HCT116 (cell line): ENCODE data around the gene RGL4. TPM values are rescaled to one million over a fixed set of nuclear protein-coding genes. Genes with fewer than 3 reads are reported as not detected.

Experiments
- ATAC-seq: fragments of 200-7000 bp; cut with Tn5 transposase; 2 replicates; pipeline ENCODE4 v1.9.1; 2020; ENCODE audit warnings: mild to moderate bottlenecking, moderate library complexity
- BruUV-seq: library from RNA; stranded (reverse); fragments of 400-500 nt; replicated peaks from 2 replicates; lab custom pipeline; 2021; lab: Mats Ljungman, UMichigan
- CTCF ChIA-PET: fragments of 300-600 bp; sonication (Branson Sonifier 250); formaldehyde crosslinking; loops from one replicate; lab custom pipeline; 2021; ENCODE audit warnings: antibody characterized with exemption; lab: Charles Lee
- POLR2A ChIA-PET: fragments of 300-600, 350-600 bp; sonication (Branson Sonifier 250); formaldehyde crosslinking; loops from one replicate; lab custom pipeline; 2021; ENCODE audit warnings: antibody characterized with exemption; lab: Charles Lee
- RAD21 ChIA-PET, 2 experiments: fragments of 300-600 bp; sonication (Branson Sonifier 250); formaldehyde crosslinking; loops; one replicate each; lab custom pipeline; 2023; ENCODE audit warnings: low total read pairs in 2 of 2; ENCODE audit not compliant: uncharacterized antibody in 2 of 2, unreplicated experiment in 2 of 2, low non-redundant PET in 1 of 2; lab: Charles Lee
- DNase-seq: peaks from one replicate; pipeline ENCODE4 v3.0.0-alpha.2; 2010; ENCODE audit warnings: low read depth, low spot score
- H2AFZ ChIP-seq: fragments of 200-600 bp; shearing (Covaris generic), sonication (generic); 2 replicates; pipeline ENCODE4 v1.6.1; 2017; ENCODE audit warnings: low read depth, mixed run types, mixed read lengths, antibody characterized with exemption, low read length; ENCODE audit not compliant: poor library complexity, severe bottlenecking
- H3K27ac ChIP-seq: 2 replicates; pipeline ENCODE4 v1.5.1; 2012; ENCODE audit warnings: low read depth, low read length
- H3K27me3 ChIP-seq: fragments of 200-600 bp; sonication (generic); 2 replicates; pipeline ENCODE4 v1.6.1; 2016; ENCODE audit warnings: mixed run types, low read length, mixed read lengths; ENCODE audit not compliant: insufficient read depth
- H3K36me3 ChIP-seq, 2 experiments: fragments of 200-500 bp in 1 of 2; fragments of 200-600 bp in 1 of 2; sonication (Bioruptor generic) in 1 of 2; sonication (generic) in 1 of 2; 2 replicates each; pipeline versions ENCODE4 v1.5.1 to v1.6.1; 2014 to 2016; ENCODE audit warnings: low read length in 2 of 2, inconsistent platforms in 1 of 2, mixed read lengths in 1 of 2, mixed run types in 1 of 2; ENCODE audit not compliant: insufficient read depth in 2 of 2, control insufficient read depth in 1 of 2
- H3K4me1 ChIP-seq, 2 experiments: fragments of 200-600 bp in 1 of 2; sonication (generic) in 1 of 2; 2 replicates each; pipeline versions ENCODE4 v1.5.1 to v1.6.1; 2012 to 2017; ENCODE audit warnings: low read length in 2 of 2, inconsistent platforms in 1 of 2, mild to moderate bottlenecking in 1 of 2, mixed read lengths in 1 of 2, mixed run types in 1 of 2, moderate library complexity in 1 of 2; ENCODE audit not compliant: insufficient read depth in 2 of 2, control insufficient read depth in 1 of 2
- H3K4me2 ChIP-seq: fragments of 200-600 bp; sonication (generic); 2 replicates; pipeline ENCODE4 v1.6.1; 2017; ENCODE audit warnings: mixed run types, low read length, mixed read lengths
- H3K4me3 ChIP-seq, 2 experiments: fragments of 200-600 bp in 1 of 2; sonication (generic) in 1 of 2; replicated peaks in 1 of 2; 2 replicates each; pipeline ENCODE4 v1.5.1; 2011 to 2016; ENCODE audit warnings: low read length in 2 of 2, control low read depth in 1 of 2, low read depth in 1 of 2, mild to moderate bottlenecking in 1 of 2, mixed read lengths in 1 of 2, mixed run types in 1 of 2
- H3K79me2 ChIP-seq: fragments of 200-600 bp; sonication (generic); 2 replicates; pipeline ENCODE4 v1.6.1; 2017; ENCODE audit warnings: mild to moderate bottlenecking, mixed run types, low read length, moderate library complexity, mixed read lengths; ENCODE audit not compliant: insufficient read depth
- H3K9ac ChIP-seq: fragments of 200-600 bp; sonication (generic); 2 replicates; pipeline ENCODE4 v1.6.1; 2016; ENCODE audit warnings: low read length, mixed read lengths
- H3K9me2 ChIP-seq: fragments of 200-600 bp; sonication (generic), shearing (Covaris generic); 2 replicates; pipeline ENCODE4 v1.6.1; 2017; ENCODE audit warnings: mixed run types, mild to moderate bottlenecking, moderate library complexity; ENCODE audit not compliant: insufficient read depth
- H3K9me3 ChIP-seq, 2 experiments: fragments of 200-500 bp in 1 of 2; fragments of 200-600 bp in 1 of 2; sonication (Bioruptor generic) in 1 of 2; sonication (generic) in 1 of 2; 2 replicates each; pipeline ENCODE4 v1.6.1; 2014 to 2017; ENCODE audit warnings: low read length in 2 of 2, mixed read lengths in 2 of 2, inconsistent platforms in 1 of 2, low read depth in 1 of 2, mild to moderate bottlenecking in 1 of 2, mixed run types in 1 of 2, moderate library complexity in 1 of 2; ENCODE audit not compliant: control insufficient read depth in 1 of 2, insufficient read depth in 1 of 2
- H4K20me1 ChIP-seq: fragments of 200-600 bp; sonication (generic), shearing (Covaris generic); 2 replicates; pipeline ENCODE4 v1.6.1; 2017; ENCODE audit warnings: mixed run types, mild to moderate bottlenecking, moderate library complexity; ENCODE audit not compliant: insufficient read depth
- CEBPB ChIP-seq: IDR thresholded peaks from 2 replicates; pipeline ENCODE4 v1.6.1; 2012; ENCODE audit warnings: low read depth
- FOSL1 ChIP-seq: IDR thresholded peaks from 2 replicates; pipeline ENCODE4 v1.6.1; 2012; ENCODE audit warnings: low read depth
- ZNF274 ChIP-seq: fragments of 200-500 bp; sonication (Bioruptor generic); IDR thresholded peaks from 2 replicates; pipeline ENCODE4 v1.6.1; 2014; ENCODE audit warnings: mild to moderate bottlenecking, low read depth, low read length, inconsistent platforms
- intact Hi-C: fragments of 100-400 bp; cut with micrococcal nuclease; formaldehyde crosslinking; loops from 2 replicates; pipeline ENCODE4 v1.10.0; 2022
- total RNA-seq: library from RNA; stranded (reverse); gene quantifications from one replicate; pipeline ENCODE4 v1.2.1, GENCODE V29; 2021; ENCODE audit not compliant: unreplicated experiment

Gene RGL4
- total RNA-seq, 1 experiment from 2014 or later, result not detected

- Histone ChIP-seq H3K79me2 (peaks cover 16% of the 10 kb centered on the region; the same call in 1 of the 2 replicates), H3K4me2 (no peak overlapping the region), H3K9ac (no peak overlapping the region), H3K4me3 (no peak overlapping the region), H3K27me3 (no peaks in the 10 kb centered on the region), H3K27ac (no peak overlapping the region), H3K36me3 (peaks cover 71 to 73% of the 10 kb centered on the region in 2 experiments; a peak in 3 of 4 replicates), H3K9me2 (no peaks in the 10 kb centered on the region), H4K20me1 (0 out of 2 replicates have a peak, but pooled peaks cover 3% of the 10 kb centered on the region), H2AFZ (no peak overlapping the region), H3K9me3 (no peaks in the 10 kb centered on the region), H3K4me1 (no peaks in the 10 kb centered on the region)
- ChIA-PET RAD21 (no interaction called here), POLR2A (no interaction called here), CTCF (no interaction called here)
- no peak for ATAC-seq
- TF ChIP-seq ZNF274 (no peak), CEBPB (no peak)
- no peak for DNase-seq
- intact Hi-C loops, result no loop called here
- no TSS peak for BruUV-seq
Observed at GRCh38 chr22:23709107-23709506, 18.3 kb downstream of the RGL4 start.

- Histone ChIP-seq H3K9me2 (no peaks in the 10 kb centered on the region), H3K27me3 (no peaks in the 10 kb centered on the region), H2AFZ (no peak overlapping the region), H3K4me1 (peaks cover 4 to 11% of the 10 kb centered on the region in 2 experiments; a peak in 3 of 4 replicates), H3K9ac (no peak overlapping the region), H3K9me3 (no peaks in the 10 kb centered on the region), H4K20me1 (0 out of 2 replicates have a peak, but pooled peaks cover 3% of the 10 kb centered on the region), H3K79me2 (peaks cover 20% of the 10 kb centered on the region), H3K27ac (no peak overlapping the region), H3K4me2 (no peak overlapping the region), H3K36me3 (peaks cover 49 to 51% of the 10 kb centered on the region in 2 experiments; a peak in 3 of 4 replicates), H3K4me3 (no peak overlapping the region)
- ATAC-seq, result no peak
- BruUV-seq, result no TSS peak
- no peak for DNase-seq
- RAD21 ChIA-PET, result no interaction called here
- CTCF ChIA-PET, result no interaction called here
- TF ChIP-seq FOSL1, result no peak
- POLR2A ChIA-PET, result no interaction called here
- intact Hi-C loops, result no loop called here
Observed at GRCh38 chr22:23712256-23712655, 21.4 kb downstream of the RGL4 start.
